ENCODE data around the gene BLVRB. TPM values are rescaled to one million over a fixed set of nuclear protein-coding genes. Genes with fewer than 3 reads are reported as not detected.
A peak's percentile ranks its signal among the peaks of the same experiment; 100 is the strongest.

The BLVRB gene
- polyA plus RNA-seq, 2 of the 4 experiments (the other 2 are of a cell fraction): 202 to 280 TPM

GRCh38 chr19:40425450-40426287, 39.9 kb downstream of the BLVRB start, which contains the start of gene SERTAD1 (continued):
- TF ChIP-seq NPAS2 (CRISPR knock-in tag; IDR thresholded peaks at IDR 0.05; ENCODE audit: borderline replicate concordance): no peak
- peak; percentile 85; the same call in 1 of the 2 replicates for TF ChIP-seq MAX (IDR thresholded peaks at IDR 0.05)
- peak; percentile 85 for TF ChIP-seq FOSL2 (IDR thresholded peaks at IDR 0.05)
- peak; percentile 100 for TF ChIP-seq FOSL2 (CRISPR knock-in tag; IDR thresholded peaks at IDR 0.05)
- TF ChIP-seq RARB (CRISPR knock-in tag; IDR thresholded peaks at IDR 0.05): no peak
- no peak for TF ChIP-seq NR3C1 (IDR thresholded peaks at IDR 0.05)
- peak; percentile 40; the same call in 1 of the 2 replicates for TF ChIP-seq BHLHE40 (IDR thresholded peaks at IDR 0.05; ENCODE audit: low read depth, low read length)
- no peak for TF ChIP-seq FOXS1 (CRISPR knock-in tag; IDR thresholded peaks at IDR 0.05)
- no peak for TF ChIP-seq HES2 (IDR thresholded peaks at IDR 0.05)
- TF ChIP-seq MYC (IDR thresholded peaks at IDR 0.05; ENCODE audit: borderline replicate concordance, low read length): 0 out of 2 replicates have a peak, but pooled peaks have one; percentile 39
- peak; percentile 85 for TF ChIP-seq SMC3 (IDR thresholded peaks at IDR 0.05)
- TF ChIP-seq MAFK (IDR thresholded peaks at IDR 0.05; ENCODE audit: partially characterized antibody): no peak
- TF ChIP-seq RCOR1 (IDR thresholded peaks at IDR 0.05; ENCODE audit: low read depth, low read length): no peak
- TF ChIP-seq JUNB (IDR thresholded peaks at IDR 0.05): no peak; the same call in 1 of the 2 replicates
- TF ChIP-seq, protein P1, sequence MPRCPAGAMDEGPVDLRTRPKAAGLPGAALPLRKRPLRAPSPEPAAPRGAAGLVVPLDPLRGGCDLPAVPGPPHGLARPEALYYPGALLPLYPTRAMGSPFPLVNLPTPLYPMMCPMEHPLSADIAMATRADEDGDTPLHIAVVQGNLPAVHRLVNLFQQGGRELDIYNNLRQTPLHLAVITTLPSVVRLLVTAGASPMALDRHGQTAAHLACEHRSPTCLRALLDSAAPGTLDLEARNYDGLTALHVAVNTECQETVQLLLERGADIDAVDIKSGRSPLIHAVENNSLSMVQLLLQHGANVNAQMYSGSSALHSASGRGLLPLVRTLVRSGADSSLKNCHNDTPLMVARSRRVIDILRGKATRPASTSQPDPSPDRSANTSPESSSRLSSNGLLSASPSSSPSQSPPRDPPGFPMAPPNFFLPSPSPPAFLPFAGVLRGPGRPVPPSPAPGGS (IDR thresholded peaks at IDR 0.05): peak; percentile 99
- no peak for TF ChIP-seq SREBF2 (IDR thresholded peaks at IDR 0.05)
- peak; percentile 95 for TF ChIP-seq RFX5 (IDR thresholded peaks at IDR 0.05)
- TF ChIP-seq CBX8 (IDR thresholded peaks at IDR 0.05): no peak
- TF ChIP-seq ZC3H11A (IDR thresholded peaks at IDR 0.05): no peak
- TF ChIP-seq EHMT2 (IDR thresholded peaks at IDR 0.05; ENCODE audit: low read depth): no peak
- no peak for TF ChIP-seq KDM1A (IDR thresholded peaks at IDR 0.05; ENCODE audit: low read depth)
- no peak for TF ChIP-seq HOXA7 (CRISPR knock-in tag; IDR thresholded peaks at IDR 0.05)
- TF ChIP-seq ATOH8 (CRISPR knock-in tag; IDR thresholded peaks at IDR 0.05; ENCODE audit: low read depth): no peak
- TF ChIP-seq, protein P2, sequence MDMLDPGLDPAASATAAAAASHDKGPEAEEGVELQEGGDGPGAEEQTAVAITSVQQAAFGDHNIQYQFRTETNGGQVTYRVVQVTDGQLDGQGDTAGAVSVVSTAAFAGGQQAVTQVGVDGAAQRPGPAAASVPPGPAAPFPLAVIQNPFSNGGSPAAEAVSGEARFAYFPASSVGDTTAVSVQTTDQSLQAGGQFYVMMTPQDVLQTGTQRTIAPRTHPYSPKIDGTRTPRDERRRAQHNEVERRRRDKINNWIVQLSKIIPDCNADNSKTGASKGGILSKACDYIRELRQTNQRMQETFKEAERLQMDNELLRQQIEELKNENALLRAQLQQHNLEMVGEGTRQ (IDR thresholded peaks at IDR 0.05): no peak
- TF ChIP-seq RNF2 (IDR thresholded peaks at IDR 0.05; ENCODE audit: borderline replicate concordance, low read depth): no peak
- TF ChIP-seq HOXB13 (CRISPR knock-in tag; IDR thresholded peaks at IDR 0.05; ENCODE audit: low read depth): no peak
- TF ChIP-seq CHD4 (IDR thresholded peaks at IDR 0.05; ENCODE audit: borderline replicate concordance): no peak
- no peak; a peak in 1 of 5 replicates for TF ChIP-seq EP300 (IDR thresholded peaks at IDR 0.05)
- peak; percentile 97 to 98 for TF ChIP-seq JUN (IDR thresholded peaks at IDR 0.05)
- TF ChIP-seq HDAC2 (IDR thresholded peaks at IDR 0.05): no peak
- TF ChIP-seq CHD2 (IDR thresholded peaks at IDR 0.05; ENCODE audit: low read length, partially characterized antibody): peak; percentile 50
- TF ChIP-seq E2F6 (IDR thresholded peaks at IDR 0.05; ENCODE audit: borderline replicate concordance, low read depth): 0 out of 2 replicates have a peak, but pooled peaks have one; percentile 13
- TF ChIP-seq CEBPB (IDR thresholded peaks at IDR 0.05): no peak

Measured in A549 (cell line).